ENCODE results near the gene IFNL4. TPM values are rescaled to one million over a fixed set of nuclear protein-coding genes. Genes with fewer than 3 reads are reported as not detected.

Gene IFNL4
- total RNA-seq, 1 experiment from 2014 or later: not detected

GRCh38 chr19:39284032-39284431, 35.4 kb upstream of the IFNL4 start:
- Histone ChIP-seq H3K27me3 (ENCODE audit: insufficient read depth, low read length) (no peaks in the 10 kb centered on the region), H4K20me1 (ENCODE audit: control insufficient read depth, insufficient read depth, insufficient read length) (no peaks in the 10 kb centered on the region), H2AFZ (ENCODE audit: low read length) (no peak overlapping the region), H3K23ac (ENCODE audit: insufficient read length, low read depth, low read length) (no peak overlapping the region), H3K9ac (ENCODE audit: extremely low read depth, insufficient read length, low read length) (no peak overlapping the region), H3K9me3 (ENCODE audit: control insufficient read depth, low read depth, low read length) (no peaks in the 10 kb centered on the region), H3K79me2 (ENCODE audit: insufficient read depth, low read length) (no peaks in the 10 kb centered on the region), H3K23me2 (ENCODE audit: insufficient read length, low read depth, low read length, poor library complexity, severe bottlenecking) (no peaks in the 10 kb centered on the region), H2AK5ac (ENCODE audit: insufficient read length, low read length) (no peak overlapping the region), H3T11ph (ENCODE audit: low read length) (no peak overlapping the region), H3K79me1 (ENCODE audit: insufficient read depth, low read depth, low read length, poor library complexity, severe bottlenecking) (no peaks in the 10 kb centered on the region), H3K18ac (ENCODE audit: insufficient read length, low read depth, low read length) (no peak overlapping the region), H2BK5ac (ENCODE audit: insufficient read length, low read length) (no peak overlapping the region), H4K5ac (ENCODE audit: insufficient read length, low read depth, low read length) (no peak overlapping the region), H3K56ac (ENCODE audit: insufficient read length, low read depth, low read length) (no peak overlapping the region), H4K91ac (ENCODE audit: insufficient read length, low read depth, low read length) (no peak overlapping the region), H3K4ac (ENCODE audit: low read depth, low read length) (no peak overlapping the region), H3K14ac (ENCODE audit: insufficient read depth, low read length) (no peak overlapping the region), H2BK15ac (ENCODE audit: low read depth, low read length) (no peak overlapping the region), H4K8ac (replicated peaks; ENCODE audit: insufficient read length, low read depth, low read length) (no peak overlapping the region), H2BK120ac (ENCODE audit: low read depth, low read length, poor library complexity, severe bottlenecking) (no peak overlapping the region), H2BK12ac (ENCODE audit: insufficient read length, low read depth, low read length) (no peak overlapping the region), H3K27ac (ENCODE audit: insufficient read length, low read depth, low read length) (no peak overlapping the region), H3K4me1 (ENCODE audit: insufficient read depth, low read length) (no peaks in the 10 kb centered on the region), H2BK20ac (ENCODE audit: low read depth, low read length, poor library complexity, severe bottlenecking) (no peak overlapping the region), H3K4me2 (ENCODE audit: insufficient read depth, insufficient read length, low read length) (no peak overlapping the region)
- no peak for DNase-seq
- H3K4me1 Mint-ChIP-seq: no peaks in the 10 kb centered on the region
- TF ChIP-seq CTCF (conservative IDR thresholded peaks at IDR 0.05): no peak
- no peak overlapping the region for H3K4me3 Mint-ChIP-seq
- no peak overlapping the region for H3K27ac Mint-ChIP-seq
- no CpG with 5 or more reads among the region's 1 CpG for WGBS (ENCODE audit: extremely low coverage, insufficient read length, low lambda C conversion rate)
- no peaks in the 10 kb centered on the region for H3K36me3 Mint-ChIP-seq (ENCODE audit: insufficient read depth in 1 of 3, low read depth in 3 of 3)
- H3K9me3 Mint-ChIP-seq: peaks cover 0 to 8% of the 10 kb centered on the region in 2 experiments; a peak in 4 of 5 replicates
- peaks cover 85% of the 10 kb centered on the region for H3K27me3 Mint-ChIP-seq (ENCODE audit: low read depth)
